RPMI7951 (cell line): ENCODE measurements around the gene ZMAT5. TPM values are rescaled to one million over a fixed set of nuclear protein-coding genes. Genes with fewer than 3 reads are reported as not detected.

Experiments used
- DNase-seq: peaks from one replicate; pipeline ENCODE4 v3.0.0-alpha.2; 2012; ENCODE audit warnings: low read depth
- total RNA-seq: library from RNA; depleted of rRNA; stranded (reverse); fragments of >200 nt; shearing (Covaris generic); gene quantifications from 2 replicates; pipeline ENCODE4 v1.2.3, GENCODE V29; 2014; rRNA removed

ZMAT5 gene
- total RNA-seq, 1 experiment from 2014 or later, result 34.1 TPM

DNA sequence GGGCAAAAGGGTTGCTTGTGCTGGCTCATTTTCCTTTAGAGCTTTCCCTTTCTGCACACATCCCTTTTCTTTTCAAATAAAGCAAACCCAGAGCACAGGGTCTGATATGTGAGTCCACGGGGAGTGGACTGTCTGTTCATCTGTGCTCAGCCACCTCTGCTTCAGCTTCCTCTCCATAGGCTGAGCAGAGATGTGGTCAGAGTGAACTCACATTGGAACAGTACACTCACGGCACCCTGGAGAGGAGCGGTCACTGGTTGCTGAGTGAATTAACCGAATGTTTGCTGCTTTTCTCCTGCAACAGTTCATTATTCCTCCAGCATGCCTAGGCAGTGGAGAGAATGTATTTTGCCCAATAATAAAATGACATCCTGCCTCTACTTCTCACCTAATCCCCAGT lies 83.3 kb downstream of the ZMAT5 start:
- no peak for DNase-seq

Other genes with a start within 250 kb of the ZMAT5 start
- gene THOC5, start 213.2 kb downstream of the ZMAT5 start, total RNA-seq, result 45.1 and 52.0 TPM in 2 replicates
- 50.8 and 52.9 TPM in 2 replicates for gene NIPSNAP1, start 185.9 kb downstream of the ZMAT5 start, total RNA-seq
- 35.9 TPM in 2 replicates for gene NF2, start 163.4 kb downstream of the ZMAT5 start, total RNA-seq
- not detected in 2 replicates for gene CABP7, start 47.0 kb downstream of the ZMAT5 start, total RNA-seq
- gene UQCR10, start 362 bp upstream of the ZMAT5 start, total RNA-seq, result 120 and 150 TPM in 2 replicates
- gene ASCC2, start 71.3 kb upstream of the ZMAT5 start, total RNA-seq, result 19.8 and 26.2 TPM in 2 replicates
- gene MTMR3, start 116.2 kb upstream of the ZMAT5 start, total RNA-seq, result 13.0 and 18.2 TPM in 2 replicates